ENCODE data around the gene CCDC195.

The CCDC195 gene, protein sequence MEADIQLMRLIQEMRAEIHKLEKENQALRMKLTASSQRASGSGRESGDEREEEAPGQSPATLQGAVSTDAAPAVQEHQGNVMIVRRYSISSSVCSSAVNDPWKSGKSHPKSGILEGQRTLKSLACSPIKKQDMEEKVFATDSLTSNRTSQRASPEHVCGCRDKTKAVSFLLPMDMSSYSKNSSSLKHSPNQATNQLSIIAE

DNA sequence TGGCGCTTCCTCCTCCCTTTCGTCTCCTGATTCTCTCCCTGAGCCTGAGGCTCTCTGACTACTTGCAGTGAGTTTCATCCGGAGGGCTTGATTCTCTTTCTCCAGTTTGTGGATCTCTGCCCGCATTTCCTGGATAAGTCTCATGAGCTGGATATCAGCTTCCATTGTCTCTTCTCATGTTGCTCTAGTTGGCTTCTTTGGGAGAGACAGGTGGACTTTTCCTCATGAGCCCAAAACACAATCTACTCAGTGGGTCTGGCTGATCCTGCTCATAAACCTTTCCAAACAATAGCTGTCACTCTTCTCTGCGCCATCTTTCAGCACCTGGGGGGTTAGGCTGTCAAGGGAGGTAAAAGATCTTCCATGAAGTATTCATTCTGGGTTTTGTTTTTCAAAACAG is at the start of gene CCDC195:
Gene CCDC195 (minus strand): TSS at position 165 of the 400 bp plus-strand sequence. CDS start 0 bp downstream, at position 165.
- DNase-seq, result no peak

DNA sequence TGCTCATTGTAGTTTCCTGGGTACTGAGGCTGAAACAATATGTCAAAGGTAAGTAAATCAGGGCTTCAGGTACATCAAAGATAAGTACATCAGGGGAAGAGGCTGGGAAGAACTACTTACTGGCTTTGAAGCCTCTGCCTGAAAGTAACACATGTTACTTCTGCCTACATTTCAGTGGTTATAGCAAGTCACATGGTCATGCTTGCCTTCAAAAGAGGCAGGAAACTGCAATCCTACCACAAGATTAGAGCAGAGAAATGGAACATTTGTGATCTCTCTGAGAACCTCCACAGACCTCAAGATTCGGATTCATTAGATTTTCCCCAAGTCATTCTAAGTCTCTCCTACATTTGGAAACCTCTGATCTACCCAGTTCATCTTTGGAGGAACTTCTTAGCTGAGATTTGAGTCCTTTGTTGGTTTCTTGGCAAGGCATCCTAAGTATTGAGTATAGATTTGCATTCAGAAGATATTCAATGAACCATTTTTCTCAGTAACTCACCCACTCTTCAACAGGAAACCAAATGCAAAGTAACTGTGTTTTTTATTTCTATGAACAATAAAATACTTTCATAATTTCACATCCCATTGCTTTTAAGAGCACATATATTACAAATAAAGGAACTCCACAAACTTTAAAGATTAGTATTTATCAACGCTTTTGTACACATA is 48.5 kb upstream of the CCDC195 start:
- DNase-seq, result no peak

DNA sequence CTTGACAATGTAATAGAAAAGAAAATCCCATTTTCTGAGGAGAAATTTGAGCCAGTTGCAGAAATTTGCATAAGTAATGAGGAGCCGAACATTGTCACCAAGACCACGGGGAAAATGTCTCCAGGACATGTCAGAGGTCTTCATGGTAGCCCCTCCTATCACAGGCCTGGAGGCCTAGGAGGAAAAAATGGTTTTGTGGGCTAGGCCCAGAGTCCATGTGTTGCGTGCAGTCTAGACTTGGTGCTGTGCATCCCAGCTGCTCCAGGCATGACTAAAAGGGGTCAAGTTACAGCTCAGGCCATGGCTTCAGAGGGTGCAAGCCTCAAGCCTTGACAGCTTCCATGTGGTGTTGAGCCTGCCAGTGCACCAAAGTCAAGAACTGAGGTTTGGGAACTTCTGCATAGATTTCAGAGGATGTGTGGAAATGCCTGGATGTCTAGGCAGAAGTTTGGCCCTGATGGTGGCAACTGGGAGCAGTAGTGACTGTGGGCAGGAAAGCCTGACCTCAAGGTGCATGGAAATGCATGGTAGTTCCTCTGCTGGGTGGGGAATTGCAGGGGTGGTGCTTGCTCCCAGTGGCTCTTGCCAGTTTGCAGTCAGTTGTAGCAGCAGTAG is 41.9 kb upstream of the CCDC195 start:
- no peak for DNase-seq

DNA sequence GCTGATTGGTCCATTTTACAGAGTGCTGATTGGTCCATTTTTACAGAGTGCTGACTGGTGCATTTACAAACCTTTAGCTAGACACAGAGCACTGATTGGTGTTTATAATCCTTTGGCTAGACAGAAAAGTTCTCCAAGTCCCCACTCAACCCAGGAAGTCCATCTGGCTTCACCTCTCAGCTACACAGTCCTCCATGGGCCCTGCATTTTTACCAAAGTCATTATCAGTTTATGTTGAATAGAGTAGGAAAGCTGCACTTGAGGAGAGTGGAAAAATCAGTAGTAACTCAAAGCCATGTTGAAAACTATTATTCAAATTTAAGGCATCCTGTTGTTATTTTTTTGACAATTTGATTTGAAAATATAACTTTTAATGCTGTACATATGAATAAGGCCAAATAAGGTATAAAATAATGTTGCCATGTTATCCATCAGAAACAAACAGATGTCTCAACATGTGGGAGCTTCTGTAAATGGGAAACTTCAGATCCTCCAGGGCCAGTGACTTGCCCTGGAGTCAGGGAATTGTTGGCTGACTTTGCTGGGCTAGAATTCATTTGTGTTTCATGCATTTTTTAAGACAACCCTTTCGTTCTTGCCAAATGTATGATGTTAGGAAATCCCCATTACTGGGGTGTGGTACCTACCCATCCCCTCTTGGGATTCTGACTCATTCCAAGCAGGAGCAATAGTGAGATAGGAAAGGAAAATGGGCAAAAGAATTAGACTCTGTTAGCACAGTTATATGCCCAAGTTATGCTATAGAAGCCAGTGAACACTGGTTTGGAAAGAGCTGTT is 37.8 kb upstream of the CCDC195 start:
- DNase-seq, result no peak

DNA sequence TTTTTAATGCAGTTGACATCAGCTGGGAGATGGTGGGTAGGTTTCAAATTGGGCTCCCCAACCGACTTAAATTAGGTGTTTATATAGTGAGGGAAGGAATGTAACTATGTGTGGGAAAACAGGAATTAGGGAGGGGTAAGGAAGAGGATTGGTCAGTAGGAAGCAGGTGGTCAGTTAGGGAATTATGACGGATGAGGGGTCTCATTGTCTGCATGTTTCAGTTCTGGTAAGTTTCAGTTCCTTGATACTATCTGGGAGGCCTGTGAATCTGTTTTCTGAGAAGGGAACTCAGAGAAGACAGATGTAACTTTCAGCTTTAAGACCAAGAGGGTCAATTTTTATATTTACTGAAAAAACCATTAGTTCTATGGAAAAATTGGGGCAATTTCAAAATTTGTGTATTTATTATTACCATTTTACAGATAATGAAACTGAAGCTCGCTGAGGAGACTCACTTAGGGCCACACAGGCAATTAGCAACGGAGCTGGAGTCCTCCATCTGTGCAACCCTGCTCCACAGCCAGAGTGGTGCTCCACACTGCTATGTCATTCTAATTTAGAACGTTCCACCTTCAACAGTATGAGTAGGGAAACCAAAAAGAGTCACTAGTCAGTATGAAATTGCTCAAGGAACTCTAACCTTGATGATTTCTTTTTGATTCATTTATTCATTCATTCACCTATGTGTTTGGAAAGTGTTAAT is 36.0 kb upstream of the CCDC195 start:
- DNase-seq, result no peak

DNA sequence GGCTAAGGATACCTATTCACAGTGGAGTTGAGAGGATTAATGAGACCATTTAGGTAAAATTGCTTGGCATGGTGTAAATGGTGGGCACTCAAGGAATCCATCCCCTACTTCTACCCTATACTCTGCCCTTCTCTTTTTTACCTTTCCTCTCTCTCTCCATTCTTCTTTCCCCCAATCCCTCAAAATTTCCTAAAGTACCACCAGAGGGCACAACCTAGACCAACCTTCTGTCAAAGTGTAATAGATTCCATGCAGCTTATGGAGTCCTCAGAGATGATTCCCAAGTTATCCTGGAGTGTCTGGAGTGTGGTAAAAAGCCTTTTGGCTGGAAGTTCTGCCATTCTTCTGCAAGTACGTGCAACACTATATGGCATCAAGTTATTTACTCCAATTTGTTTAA is 33.0 kb upstream of the CCDC195 start:
- DNase-seq, result peak; percentile 33

DNA sequence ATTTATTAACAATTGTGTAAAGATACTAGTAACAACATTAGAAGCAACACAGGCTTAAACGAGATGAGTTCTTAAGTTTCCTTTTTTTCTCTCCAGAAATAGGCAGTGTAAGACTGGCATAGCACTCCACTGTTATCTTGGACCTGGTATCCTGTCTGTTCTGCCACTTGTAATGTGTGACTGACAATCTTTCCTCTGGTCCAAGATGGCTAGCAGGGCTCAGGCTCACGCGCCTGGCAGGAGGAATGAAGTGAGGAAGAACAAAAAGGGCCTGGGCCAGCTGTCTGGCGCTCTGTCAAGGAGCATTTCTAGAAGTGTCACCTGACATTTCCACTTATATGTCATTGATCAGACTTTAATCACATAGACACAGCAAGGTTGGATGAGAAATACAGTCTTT is 31.6 kb upstream of the CCDC195 start:
- DNase-seq, result no peak

DNA sequence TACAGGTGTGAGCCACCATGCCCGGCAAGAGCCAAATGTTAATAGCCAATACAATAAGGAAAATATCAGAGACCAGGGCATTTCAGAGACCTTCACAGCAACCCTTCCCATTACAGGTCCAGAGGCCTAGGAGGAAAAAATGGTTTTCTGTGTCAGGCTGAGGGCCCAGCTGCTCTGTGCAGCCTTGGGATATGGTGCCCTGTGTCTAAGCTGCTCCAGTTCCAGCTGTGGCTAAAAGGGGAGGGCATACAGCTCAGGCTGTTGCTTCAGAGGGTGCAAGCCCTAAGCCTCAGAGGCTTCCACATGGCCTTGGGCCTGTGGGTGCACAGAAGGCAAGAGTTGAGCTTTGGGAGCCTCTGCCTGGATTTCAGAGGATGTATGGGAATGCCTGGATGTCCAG is 20.1 kb upstream of the CCDC195 start:
- no peak for DNase-seq

DNA sequence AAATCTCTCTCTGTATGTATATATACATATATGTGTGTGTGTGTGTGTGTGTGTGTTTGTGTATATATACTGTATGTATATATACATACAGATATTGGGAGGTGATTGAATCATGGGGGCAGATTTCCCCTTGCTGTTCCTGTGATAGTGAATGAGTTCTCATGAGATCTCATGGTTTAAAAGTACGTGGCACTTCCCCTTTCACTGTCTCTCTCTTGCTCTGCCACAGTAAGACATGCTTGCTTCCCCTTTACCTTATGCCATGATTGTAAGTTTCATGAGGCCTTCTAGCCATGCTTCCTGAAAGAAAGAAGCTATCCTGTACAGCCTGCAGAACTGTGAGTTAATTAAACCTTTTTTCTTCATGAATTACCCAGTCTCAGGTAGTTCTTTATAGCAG is 18.8 kb upstream of the CCDC195 start:
- no peak for DNase-seq

DNA sequence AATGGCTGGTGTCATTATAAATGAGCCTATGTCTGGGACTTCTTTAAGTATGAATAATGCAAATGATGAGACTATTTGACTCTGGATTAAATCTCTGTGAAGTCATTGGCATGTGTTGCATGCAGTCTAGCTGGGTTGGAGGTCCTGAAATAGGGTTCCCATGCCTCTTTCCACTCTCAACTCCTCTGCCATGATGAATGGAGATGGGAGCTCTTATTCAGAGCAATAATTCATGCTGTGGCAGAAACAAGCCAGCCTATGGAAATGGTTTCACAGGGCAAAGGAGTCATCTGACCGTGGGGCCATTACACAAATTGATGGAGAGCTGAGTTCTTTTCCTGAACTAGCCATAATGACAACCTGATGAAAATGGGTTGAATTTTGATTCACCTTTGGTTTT is 15.5 kb upstream of the CCDC195 start:
- no peak for DNase-seq

DNA sequence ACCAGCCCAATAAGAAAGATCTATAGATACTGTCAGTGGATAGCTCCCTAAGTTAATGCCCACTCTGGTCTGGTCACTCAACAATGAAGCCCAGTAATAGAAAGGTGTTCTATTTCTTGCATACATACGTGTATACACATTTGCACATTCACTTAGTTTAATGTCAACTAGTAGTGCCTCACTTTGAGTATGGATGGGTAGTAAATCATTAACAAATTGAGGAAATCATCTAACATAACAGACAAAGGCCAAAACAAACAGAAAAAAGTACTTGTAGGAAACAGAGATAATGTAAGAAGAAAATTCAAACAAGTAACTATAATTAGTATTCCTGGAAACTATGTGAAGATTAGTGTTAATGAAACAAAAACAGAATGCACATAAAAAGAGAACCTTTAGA is 13.3 kb upstream of the CCDC195 start:
- no peak for DNase-seq

DNA sequence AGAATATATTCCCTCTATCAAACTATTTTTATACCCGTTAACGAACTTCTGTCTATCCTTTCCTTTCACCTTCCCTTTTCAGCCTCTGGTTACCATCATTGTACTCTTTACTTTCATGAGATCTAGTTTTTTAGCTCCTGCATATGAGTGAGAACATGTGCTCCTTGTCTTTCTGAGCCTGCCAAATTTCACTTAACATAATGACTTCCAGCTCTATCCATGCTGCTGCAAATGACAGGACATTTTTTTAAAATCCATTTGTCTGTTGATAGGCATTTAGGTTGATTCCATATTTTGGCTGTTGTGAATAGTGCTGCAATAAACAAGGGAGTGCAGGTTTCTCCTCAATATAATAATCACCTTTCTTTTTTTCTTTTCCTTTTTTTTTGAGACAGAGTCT is 8.2 kb upstream of the CCDC195 start:
- DNase-seq, result no peak

DNA sequence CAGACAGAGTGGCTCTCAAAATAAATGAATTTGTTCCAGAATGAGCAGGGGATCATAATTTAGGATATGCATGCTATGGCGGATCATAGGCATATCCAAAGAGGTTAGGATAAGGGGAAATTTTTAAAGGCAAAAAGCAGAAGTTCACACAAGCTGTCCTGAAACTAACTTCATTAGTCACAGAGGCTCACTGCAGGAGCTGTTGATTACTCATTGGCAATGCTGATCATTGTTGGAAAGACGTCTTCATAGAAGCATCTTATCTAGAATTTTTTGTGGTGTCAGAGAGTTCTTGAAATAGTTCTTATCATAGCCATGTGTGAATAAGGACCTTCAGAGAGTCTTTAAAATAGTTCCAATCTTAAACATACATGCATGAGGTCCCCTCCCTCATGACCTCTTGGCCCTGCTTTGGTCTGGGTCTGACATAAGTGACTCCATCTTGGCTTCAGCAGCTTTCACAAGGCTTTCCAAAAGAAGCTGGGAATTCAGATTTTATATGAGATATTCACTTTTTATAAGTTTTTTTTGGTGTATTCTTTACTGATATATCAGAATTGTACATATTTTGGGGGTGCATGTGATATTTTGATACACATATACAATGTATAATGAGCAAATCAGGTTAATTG is 7.5 kb upstream of the CCDC195 start:
- DNase-seq, result no peak

DNA sequence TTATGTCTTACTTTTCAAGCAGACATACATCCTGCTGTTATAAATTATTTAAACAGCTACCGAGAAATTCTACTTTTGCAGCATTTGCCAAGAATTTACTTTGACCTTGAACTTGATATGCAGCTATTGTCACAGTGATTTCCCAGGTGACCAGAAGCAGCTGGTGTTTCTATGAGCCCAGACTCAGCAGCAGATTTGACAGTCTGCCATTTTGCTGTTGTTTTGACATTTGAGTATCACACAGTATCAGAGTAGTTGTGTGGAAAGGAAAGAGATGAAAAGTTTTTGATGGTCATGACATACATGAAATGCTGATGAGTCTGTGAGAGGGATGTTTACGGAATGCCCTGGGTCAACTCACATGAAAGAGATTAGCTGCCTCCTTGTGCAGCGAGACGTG is 6.6 kb upstream of the CCDC195 start:
- DNase-seq, result no peak

DNA sequence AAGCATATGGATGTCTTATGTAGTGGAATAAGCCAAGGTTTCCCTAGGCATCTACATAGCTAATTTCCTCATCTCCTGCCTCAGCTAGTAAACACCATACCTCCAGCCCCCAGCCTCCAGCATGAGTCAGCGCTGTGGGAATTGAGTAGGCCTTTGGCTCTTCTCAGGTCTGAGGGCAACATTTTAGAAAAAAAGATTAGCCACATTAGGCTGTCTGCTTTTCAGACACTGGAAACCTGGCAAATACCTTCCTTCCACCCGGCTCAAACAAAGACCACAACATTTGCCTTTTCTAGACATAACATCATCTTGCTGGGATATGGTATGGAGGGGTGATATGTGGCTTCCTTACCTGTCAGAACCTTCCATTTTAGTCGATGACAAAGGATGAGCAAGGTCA is 6.1 kb upstream of the CCDC195 start:
- DNase-seq, result no peak

DNA sequence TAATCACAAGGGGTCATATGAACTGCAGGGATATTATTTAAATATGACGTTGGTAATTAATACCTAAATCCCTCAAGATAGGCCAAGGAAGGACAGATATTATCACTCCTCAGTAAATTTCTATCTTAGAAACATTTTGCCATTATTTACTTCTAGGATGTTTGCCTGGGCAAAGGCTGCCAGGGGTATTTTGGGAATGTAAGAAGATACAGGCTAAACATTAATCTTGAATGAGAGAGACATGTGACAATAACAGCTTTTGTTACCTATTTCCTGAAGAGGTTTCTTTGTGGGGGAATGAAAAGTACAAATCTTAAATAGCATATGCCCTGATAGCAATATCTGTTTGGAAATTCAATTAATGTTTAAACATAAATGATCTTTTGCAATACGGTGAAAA is 756 bp upstream of the CCDC195 start:
- DNase-seq, result no peak

DNA sequence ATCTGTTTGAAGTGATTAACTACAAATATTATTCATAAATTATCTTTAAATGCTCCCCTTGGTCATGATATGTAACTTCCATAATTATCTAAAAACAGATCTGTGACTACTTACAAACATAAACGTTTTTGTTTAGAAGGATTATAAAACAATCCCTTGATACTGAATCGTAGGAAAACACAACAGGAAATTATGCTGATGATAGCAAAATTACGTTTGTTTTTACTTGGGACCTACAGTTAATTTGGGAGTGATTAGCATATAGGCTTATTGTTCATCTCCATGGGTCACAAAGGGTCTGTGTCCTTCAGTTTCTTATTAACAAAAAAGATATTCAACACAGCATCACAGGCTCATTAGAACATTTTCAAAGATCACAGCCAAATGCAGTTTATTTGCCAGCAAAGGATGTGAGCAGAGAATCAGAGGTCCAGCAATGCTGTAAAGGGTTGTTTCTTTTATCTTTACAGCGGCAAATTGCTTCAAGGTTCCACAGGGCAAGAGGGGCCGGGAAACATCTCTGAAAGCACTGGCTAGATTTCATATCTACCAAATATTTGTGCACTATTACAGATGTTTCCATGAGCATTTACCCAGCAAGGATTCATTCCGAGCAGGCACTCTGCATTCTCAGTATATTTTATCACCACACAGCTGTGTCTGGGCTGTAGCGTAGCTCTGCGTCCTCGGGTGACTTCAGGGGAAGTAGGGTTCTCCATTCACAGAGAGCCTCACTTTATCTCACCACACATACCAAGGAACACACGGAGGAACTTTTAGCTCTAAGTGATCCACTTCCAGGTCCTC is 4.1 kb downstream of the CCDC195 start:
- no peak for DNase-seq

DNA sequence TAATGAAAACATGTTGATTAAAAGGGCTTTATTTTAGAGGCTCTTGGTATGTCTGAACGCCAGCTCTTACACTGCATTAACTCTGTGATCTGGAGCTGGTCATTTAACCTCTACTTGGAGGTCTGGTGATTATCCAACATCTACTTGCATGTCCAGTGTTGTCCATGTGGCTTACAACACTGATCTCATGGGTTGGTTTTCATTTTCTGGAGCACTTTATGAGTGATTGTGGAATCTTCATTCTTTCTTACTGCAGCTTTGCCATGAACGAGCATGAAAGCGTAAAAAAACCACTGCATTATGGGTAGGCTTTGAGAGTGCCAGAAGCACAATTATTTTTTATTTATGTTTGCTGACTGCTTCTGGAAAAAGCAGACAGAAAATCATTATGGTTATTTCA is 4.8 kb downstream of the CCDC195 start:
- no peak for DNase-seq

DNA sequence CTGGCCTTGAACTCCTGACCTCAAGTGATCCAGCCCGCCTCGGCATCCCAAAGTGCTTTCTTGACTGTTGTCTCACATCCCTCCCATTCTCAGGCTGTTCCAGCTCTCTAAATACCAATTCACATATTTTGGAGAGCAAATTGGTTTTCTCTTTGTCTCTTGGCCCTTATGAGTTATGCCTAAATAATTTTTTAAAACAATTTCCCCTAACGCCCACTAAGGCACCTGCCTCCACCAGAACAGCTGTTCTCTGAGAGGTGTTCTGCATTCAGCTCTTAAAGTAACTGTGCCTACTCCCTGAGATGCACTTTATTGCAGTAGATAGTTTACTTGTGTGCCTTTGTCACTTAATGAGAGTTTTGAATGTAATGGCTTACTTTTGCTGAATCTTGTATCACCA is 6.9 kb downstream of the CCDC195 start:
- DNase-seq, result no peak

DNA sequence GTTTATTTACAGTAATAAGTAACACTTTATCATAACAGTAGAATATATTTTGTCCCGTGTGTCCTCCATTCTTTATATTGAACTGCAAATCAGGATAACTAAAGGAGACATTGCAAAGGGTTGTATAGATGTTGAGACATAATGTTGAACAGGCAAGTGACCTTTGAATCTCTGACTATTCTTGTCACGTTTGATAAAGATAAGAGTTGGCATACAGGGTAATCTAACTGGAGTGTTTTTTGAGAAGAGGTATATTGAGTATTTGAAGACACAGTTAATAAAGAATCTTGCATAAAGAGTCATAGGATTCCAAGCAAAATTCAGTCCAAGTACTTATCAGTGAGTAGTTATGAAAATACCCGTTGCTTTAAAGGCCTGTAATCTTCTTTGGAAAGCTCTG is 21.7 kb downstream of the CCDC195 start:
- DNase-seq, result no peak

DNA sequence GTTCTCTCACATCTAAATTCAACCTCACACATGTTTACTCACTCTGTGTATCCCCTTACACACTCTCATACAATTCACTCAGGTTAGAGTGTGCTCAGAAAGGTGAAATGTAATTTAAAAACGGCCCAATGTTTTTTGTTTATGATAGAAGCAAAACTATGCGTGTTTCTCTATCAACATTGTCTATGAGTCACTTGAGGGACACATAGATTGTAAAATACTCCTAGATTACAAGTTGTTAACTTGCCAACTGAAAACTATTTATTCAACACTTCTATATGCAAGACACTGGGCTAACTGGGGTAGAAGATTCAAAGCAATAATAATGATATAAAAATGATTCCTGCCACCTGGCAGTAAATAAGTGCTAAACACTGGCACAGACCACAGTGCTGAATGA is 24.6 kb downstream of the CCDC195 start:
- DNase-seq, result no peak

DNA sequence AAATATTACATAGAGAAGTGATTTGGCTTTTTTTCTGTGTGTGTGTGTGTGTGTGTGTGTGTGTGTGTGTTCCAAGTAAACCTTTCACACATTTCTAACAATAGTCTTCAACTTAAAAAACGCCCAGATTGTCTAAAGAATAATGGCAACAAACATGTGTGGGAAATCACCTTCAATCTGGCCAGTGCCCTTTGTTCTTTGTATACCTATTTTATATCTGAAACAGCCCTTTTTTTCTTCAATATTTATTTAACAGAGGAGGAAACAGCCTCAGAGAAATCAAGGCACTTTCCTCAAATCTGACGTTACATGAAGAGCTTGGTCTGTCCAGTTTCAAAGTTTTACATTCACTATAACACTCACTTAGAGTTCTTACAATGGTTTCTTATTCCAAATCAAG is 25.3 kb downstream of the CCDC195 start:
- no peak for DNase-seq
